Activated CD8-positive, alpha-beta memory T cell treated with anti-CD3 and anti-CD28 coated beads, Interleukin-2, amount 50 U/mL, for 48 hours (primary cell): ENCODE data around the gene TCEAL4.
"Not testable (repeated sequence)": the region's sequence is repeated elsewhere in the genome, so short reads cannot be mapped to it uniquely, and the experiment has no call there.

Experiments
- DNase-seq: peaks from one replicate; pipeline ENCODE4 v3.0.0-alpha.2; 2020

The TCEAL4 gene

GRCh38 chrX:103585411-103586313 is at the start of gene TCEAL4:
TSS of gene TCEAL4 (plus strand) at chrX:103585515. CDS start at chrX:103586676, 1,161 bp downstream.
- DNase-seq = peak; percentile 58

DNA sequence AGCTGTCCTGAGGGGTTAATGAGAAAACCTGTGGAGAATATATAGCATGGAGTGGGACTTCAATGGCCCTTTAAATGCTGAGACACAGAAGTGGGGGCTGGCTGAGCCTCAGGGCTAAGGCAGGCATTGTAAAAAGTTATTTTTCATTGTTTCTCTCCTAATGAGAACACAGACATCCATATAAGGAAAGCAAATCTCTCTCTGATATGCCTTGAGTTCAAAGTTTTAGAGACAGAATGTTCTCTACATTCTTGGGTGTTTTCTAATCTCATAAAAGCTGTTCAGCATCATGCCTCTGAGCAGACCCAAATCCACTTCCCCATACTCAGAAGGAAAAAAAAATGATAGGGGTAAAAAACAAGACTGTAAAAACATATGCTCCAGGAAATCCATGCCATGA is 49.2 kb upstream of the TCEAL4 start:
- no peak for DNase-seq

DNA sequence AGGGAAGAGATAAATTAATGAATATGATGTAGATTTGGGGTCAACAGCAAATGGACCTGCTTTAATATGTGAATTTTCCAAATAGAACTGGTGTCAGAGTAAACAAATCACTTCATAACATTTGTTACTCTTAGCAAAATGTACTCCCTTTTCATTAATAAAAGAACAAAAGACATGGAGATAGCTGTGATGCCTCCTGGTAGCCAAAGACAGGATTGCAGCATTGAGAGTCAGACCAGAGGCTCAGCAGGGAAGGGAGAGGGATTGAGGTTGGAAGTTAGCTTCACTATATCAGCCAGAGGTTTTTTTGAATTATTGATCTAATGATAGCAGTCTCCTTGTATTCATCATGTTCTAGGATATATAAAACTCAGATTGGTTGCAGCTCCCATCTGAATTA is 48.6 kb upstream of the TCEAL4 start:
- DNase-seq = no peak

- DNase-seq = no peak
These were observed 47.4 kb upstream of the TCEAL4 start for GRCh38 chrX:103537871-103538387.

DNA sequence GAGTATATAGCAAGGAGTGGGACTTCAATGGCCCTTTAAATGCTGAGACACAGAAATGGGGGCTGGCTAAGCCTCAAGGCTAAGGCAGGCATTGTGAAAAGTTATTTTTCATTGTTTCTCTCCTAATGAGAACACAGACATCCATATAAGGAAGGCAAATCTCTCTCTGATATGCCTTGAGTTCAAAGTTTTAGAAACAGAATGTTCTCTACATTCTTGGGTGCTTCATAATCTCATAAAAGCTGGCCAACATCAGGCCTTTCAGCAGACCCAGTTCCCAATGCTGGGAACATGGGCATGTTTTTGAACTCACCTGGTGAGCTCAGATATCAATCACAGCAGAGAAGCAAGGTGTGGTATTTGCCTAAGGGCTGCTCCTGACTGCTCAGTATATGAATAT is 46.6 kb upstream of the TCEAL4 start:
- no peak for DNase-seq

DNA sequence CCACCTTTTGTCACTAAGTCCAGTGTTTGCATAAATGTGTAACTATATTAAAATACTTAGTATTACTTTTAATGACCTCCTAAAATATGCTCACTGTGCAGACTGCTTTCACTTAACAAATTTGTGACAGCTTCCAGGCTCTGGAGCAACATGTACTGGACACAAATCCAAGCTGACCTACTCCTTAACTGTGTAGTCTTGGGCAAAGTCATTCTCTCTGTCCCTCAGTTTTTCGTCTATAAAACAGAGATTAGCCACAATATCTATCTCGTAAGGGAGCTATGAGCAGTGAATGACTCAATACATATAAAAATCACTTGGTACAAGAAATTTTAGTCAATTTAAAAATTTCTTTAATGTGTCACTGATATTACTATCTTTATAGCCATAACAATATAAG is 45.6 kb upstream of the TCEAL4 start:
- DNase-seq = no peak

- DNase-seq = no peak
These were observed 45.2 kb upstream of the TCEAL4 start for GRCh38 chrX:103540145-103540544.

DNA sequence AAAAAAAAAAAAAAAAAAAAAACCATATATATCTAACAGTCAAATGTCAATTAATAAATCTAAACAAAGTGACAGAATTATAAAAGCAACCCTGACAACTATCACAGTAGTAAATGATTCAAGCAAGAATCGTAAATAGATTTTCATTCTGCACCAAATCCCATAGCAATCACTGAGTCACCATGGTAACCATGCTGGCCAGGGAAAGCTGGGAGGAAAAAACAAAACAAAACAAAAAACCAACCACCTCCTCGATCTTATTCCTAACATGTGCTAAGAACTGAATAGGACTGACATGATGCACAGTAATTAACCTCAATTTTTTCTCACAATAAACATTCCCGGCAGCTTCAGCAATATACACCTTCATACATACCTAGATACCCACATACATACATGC is 35.4 kb upstream of the TCEAL4 start:
- DNase-seq = no peak

GRCh38 chrX:103550415-103551051 is 34.8 kb upstream of the TCEAL4 start:
- no peak for DNase-seq

GRCh38 chrX:103552236-103552635 is 33.1 kb upstream of the TCEAL4 start:
- DNase-seq = no peak

GRCh38 chrX:103554687-103555424 is 30.5 kb upstream of the TCEAL4 start:
- peak; percentile 76 for DNase-seq

GRCh38 chrX:103556963-103557612 is 28.2 kb upstream of the TCEAL4 start:
- DNase-seq = no peak

GRCh38 chrX:103560256-103560655 is 25.1 kb upstream of the TCEAL4 start:
- no peak for DNase-seq

DNA sequence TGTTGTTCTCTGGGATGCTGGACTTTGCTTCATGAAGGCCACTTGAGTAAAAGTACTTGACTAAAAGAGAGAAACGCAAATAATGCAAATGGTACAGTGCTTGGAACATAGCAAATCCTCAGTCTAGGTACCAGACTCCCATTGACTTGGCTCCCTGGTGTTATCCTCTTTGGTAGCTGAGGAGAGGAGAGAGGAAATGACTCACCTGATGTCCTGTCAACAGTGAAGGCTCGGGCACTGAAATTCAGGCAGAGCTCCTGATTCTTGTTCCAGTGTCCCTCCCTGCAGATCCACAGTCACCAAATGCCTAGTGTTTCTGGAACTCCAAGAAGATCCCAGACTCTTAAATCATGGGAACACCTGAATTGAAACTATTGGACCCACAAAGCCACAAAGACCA is 22.5 kb upstream of the TCEAL4 start:
- no peak for DNase-seq

GRCh38 chrX:103565197-103565596 is 20.1 kb upstream of the TCEAL4 start:
- DNase-seq = no peak

- no peak for DNase-seq
These were observed 19.6 kb upstream of the TCEAL4 start for GRCh38 chrX:103565752-103566151.

- DNase-seq = no peak
These were observed 14.2 kb upstream of the TCEAL4 start for GRCh38 chrX:103571121-103571520.

DNA sequence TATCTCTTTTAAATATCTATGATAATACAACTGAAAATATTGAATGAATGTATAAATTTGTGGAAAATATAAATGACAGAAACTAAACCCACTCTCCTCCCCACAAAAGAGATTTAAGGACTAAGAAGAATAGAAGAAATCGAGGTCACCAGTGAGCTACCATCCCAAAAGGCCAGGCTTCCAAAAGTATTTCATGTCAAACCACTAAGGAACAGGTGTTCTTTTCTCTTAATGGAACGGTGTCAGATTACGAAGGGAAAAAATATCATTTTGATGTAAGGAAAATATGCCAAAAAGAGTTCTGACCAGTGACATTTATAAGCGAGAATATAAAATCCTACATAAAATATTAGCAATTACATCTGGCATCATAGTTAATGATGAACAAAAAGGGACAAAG is 13.6 kb upstream of the TCEAL4 start:
- DNase-seq = no peak

DNA sequence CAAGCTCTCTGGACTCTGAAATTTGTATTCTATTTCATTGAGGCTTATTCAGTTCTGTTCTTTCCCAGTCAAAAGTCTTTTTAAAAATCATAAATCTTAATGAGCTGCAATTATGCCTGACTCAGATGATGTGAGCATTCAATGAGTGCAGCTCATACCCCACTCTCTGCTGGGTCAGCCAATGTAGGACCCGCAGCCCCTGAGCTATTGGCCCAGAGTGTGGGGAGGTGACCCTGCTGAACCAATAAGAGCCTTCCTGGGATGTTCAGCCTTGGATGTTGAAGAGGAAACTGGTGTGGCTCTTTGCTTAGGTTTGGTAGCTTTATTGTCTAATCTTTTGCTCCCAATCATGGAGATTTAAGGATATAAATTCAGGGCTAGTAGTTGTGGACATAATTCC is 12.1 kb upstream of the TCEAL4 start:
- no peak for DNase-seq

DNA sequence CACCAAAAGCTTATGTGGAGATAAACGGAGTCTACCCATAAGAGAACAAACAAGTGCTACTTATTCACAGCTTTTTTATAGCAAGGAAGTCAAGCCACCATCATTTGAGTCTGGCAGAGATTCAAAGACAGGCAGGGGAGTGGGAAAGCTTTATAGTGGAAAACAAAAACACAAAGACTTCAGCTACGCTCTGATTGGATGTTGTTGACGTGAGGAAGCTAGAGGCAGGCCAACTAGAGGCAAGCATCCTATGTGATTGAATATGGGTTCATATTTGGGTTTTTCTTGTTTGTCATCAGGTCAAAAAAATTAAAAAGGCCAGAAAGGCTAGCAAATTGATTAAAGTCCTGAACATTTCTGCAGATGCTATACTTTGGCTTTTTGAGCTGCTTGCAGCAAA is 719 bp upstream of the TCEAL4 start:
- DNase-seq = no peak

- no peak for DNase-seq
These were observed 965 bp downstream of the TCEAL4 start for GRCh38 chrX:103586314-103586646.

DNA sequence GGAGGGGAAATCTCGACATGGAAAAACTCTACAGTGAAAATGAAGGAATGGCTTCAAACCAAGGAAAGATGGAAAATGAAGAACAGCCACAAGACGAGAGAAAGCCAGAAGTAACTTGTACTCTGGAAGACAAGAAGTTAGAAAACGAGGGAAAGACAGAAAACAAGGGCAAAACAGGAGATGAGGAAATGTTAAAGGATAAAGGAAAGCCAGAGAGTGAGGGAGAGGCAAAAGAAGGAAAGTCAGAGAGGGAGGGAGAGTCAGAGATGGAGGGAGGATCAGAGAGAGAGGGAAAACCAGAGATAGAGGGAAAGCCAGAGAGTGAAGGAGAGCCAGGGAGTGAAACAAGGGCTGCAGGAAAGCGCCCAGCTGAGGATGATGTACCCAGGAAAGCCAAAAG is 1.3 kb downstream of the TCEAL4 start:
- no peak for DNase-seq

DNA sequence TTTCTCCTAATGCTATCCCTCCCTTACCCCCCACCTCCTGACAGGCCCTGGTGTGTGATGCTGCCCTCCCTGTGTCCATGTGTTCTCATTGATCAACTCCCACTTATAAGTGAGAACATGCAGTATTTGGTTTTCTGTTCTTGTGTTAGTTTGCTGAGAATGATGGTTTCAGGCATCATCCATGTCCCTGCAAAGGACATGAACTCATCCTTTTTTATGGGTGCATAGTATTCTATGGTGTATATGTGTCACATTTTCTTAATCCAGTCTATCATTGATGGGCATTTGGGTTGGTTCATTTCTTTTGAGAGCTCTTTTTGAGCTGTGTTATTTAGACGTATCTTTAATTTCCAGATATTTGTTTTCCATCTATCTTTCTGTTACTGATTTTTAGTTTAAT is 7.0 kb downstream of the TCEAL4 start:
- DNase-seq = not testable (repeated sequence)
